Activated gamma-delta T cell treated with anti-CD3 and anti-CD28 coated beads, Interleukin-2, amount 50 U/mL, for 16 hours (primary cell): Measurements from ENCODE around the gene NT5DC1.

ENCODE experiments used
- DNase-seq: peaks from one replicate; pipeline ENCODE4 v3.0.0-alpha.2; 2020; ENCODE audit warnings: low read depth

Gene NT5DC1

DNA sequence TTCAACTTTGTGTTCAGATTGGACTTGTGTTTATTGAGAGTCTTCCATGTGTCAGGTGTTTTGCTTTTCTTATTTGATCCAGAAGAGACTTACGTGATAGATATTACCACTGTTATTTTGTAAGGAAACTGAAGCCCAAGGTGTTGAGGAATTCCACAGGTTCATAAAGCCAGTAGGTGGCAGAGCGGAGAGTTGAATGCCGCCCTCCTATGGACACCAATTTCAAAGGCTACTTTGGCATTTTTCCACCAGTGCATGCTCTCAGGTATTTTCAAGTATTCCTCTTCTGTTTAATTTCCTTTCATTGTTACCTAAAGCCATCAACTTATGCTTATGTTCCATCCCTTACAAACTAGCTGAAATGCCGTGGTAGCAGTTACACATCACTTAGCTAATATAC is 39.3 kb downstream of the NT5DC1 start:
- DNase-seq, result no peak

DNA sequence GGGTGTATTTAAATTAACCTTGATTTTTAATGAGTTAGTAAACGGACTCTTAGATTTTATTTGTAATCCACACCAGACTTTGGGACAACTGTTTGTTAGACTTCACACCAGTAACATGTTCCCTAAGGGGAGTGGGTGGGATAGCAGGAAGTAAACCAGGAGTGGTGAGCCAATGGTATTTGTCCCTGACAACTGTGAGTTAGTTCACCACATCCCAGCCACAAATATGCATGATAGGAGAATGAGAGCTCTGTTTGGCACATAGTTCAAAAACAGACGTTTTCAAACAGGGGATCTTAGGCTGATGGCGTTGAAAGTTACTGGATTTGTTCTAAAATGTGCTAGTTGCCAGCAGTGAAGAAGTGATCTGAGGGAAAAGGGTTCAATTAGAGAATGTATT is 44.0 kb downstream of the NT5DC1 start:
- no peak for DNase-seq

DNA sequence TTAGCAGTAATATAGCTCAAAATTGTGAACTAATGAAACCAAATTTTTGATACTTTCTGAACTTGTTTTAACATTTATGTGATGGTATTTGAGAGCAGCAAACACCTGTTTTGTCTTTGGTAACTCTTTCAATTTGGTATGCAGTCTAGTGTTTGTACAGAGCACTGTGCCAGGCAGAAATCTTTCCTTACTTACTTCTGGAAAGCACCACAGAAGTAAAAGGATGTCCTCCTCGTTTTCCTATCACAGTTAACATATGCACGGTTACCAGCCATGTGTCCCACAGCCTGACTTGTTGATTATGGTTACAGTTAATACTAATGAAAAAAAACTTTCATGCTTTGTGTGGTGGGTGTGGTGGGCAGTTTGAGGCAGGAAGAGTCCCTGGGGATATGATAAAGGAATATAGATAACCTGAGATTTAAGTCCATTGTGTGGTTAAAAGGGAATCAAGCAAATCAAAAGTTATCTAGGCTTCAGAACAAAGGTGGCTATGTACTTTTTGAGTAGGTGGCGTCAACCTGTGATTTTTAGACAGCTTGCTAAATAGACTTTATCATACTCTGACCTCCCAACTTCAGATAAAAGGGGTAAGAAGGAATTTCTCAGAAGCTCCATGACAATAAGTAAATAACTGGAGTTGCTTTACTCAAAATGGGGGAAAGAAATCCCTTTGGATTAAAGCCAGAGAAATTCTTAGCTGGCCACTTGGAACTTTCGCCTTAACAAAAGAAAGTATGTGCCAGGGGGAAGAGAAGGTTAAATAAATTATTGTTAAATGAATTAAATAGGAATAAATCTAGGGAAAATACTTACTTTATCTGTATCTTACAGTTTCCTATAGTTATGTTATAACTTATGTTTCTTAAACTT is 45.4 kb downstream of the NT5DC1 start:
- DNase-seq, result no peak

DNA sequence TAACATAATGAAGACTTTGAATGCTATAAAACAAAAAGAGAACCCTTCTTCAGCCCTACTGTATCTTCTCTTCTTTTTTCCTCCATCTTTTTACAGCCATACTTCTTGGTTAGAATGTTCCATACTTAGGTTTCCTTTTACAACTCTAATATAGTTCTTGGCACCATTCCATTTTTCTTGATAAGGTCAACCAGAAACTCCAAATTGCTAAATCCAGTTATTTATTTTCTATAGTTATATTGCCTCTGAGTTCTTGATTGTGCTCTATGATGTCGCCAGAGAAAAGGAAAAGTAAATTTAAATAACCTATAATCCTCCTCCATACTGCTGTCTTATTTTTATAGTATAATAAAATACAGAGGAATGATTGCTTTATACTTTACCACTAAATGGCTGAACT is 52.0 kb downstream of the NT5DC1 start:
- no peak for DNase-seq

DNA sequence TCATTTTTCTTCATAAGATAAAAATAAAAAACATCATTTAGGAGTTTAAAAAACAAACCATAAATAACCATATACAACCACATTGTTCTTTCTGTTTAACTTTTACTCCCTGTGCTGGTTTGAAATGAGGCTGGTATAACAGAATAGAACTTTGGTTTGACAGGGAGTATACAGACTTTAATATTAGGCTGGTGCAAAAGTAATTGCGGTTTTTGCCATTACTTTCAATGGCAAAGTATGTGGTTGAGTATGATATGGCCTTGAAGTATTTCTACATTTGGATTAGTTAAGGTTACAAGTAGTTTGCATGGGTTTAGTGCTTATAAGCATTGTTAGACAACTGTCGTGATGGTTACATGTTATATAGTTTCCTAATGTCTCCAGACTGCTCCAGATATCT is 54.2 kb downstream of the NT5DC1 start:
- DNase-seq, result no peak

DNA sequence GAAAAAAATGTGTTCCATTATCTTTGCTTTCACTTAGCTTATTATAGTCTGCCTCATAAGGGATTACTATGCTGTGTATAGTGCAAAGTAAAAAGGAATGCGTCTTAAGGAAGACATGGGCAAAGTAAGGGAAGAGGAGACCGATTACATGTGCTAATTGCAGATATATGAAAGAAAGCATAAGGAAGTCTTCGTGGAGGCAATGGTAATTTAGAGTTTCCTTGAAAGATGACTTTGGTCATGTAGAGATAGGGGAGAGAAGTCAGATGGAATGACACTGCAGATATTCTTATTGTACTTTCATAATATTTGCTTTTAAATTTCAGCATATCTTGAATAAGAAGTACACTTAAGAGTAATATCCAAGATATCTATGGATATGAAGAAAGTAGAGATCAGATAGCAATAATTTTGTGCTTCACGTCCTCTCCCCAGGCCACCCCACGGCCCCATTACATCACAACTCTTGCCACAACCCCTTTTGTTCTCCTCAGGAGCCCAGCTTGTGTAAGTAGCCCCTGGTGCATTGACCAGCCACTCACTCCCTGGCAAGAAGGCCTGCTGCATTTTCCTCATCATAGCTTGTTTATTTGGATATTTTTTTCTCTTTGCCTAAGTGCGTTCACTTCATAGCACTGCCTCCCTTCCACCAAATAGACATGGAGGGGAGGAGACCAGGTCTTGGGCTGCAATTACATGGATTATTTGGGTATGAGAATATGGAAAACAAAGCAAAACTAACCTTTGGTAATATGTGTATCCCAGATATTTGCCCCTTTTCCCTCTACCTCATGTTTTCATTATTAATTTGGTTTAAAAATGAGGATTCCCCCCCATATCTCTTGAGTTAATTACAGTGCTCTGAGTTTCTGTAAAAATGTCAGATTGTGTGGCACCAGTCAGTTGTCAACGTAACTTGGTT is 56.0 kb downstream of the NT5DC1 start:
- DNase-seq, result no peak

DNA sequence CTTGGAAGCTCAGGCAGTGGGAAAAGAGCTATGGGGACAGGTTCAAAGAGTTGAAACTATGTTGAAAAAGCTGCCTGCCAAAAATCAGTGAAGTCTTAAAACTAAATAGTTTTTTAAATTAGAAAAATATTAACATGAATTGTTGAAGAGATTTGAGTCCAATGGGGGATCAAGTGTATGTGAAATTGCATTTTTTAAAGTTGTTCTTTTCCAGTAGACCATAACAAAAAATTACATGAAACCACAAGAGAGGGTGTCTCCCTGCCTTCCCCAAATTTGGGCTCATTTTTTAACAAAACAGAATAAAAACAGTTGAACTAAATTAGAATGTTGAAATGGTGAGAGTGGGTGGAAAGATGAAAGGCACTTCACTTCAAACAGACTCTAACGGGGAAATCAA is 56.7 kb downstream of the NT5DC1 start:
- DNase-seq, result no peak

DNA sequence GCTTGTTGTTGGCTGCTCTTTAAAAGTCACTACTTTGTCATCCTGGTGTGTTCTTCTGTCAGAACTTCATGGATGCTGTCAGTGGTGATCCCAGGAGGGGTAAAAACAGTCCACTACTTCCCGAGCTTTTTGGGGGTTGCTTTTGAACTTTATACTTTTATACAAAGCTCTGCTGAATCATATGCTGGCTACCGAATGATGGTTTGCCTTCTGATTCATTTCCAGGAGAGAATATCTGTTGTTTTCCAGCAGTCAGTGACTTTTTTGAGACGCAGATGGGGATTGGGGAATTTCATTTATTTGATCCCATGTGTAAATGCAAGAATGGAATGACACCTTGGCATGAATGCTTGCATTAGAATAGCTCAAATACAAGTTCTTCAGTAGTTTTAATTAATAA is 58.0 kb downstream of the NT5DC1 start:
- DNase-seq, result no peak

DNA sequence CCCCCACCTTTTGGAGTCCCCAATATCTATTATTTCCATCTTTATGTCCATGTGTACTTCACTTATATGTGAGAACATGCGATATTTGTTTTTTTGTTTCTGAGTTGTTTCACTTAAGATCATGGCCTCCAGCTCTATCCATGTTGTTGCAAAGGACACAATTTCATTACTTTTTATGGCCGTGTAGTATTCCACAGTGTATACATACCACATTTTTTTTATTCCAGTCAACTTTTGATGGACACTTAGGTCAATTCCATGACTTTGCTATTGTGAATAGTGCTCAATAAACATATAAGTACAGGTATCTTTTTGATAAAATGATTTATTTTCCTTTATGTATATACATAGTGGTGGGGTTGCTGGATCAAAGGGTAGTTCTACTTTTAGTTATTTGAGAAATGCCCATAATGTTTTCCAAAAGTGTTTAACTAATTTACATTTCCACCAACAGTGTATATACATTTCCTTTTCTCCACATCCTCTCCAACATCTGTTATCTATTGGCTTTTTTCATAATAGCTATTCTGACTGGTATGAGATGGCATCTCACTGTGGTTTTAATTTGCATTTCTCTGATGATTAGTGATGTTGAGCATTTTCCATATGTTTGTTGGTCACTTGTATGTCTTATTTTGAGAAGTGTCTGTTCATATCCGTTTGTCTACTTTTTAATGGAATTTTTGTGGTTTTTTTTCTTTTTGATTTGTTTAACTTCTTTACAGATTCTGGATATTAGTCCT is 59.3 kb downstream of the NT5DC1 start:
- no peak for DNase-seq

DNA sequence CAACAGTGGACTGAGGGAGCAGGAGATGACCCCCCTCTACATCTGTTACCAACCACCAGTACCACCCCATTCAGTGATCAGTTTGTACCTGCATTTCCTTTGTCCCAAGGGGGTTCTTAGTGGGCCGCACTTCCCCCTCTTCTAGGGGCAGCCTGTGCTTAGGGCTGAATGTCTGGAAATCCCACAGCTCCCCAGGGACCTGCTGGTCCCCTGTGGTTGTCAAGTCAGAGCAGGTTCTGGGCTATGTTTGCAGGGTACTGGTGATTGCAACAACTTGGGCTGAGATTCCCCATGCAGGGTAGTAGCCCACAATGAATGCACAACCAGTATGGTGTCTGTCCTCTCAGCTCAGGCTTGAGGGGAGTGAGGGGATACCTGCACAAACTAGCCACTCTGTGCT is 64.9 kb downstream of the NT5DC1 start:
- no peak for DNase-seq

DNA sequence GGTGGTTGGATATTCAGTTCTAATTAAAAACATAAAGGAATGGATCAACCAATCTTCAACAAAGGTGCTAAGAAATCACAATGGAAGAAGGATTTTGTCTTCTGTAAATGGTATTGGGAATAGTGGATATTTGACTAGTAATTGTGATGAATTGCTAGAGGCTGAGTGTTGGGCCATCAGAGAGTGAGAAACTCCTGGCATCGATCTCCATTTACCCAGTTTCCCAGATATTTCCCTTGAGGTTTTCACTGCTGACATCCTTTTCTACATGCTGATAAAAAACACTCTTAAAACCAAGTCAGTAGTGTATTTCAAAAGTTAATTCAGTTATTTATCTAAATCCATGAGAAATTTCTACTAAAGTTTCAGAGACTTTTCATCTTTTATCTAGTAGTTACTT is 65.7 kb downstream of the NT5DC1 start:
- DNase-seq, result no peak

DNA sequence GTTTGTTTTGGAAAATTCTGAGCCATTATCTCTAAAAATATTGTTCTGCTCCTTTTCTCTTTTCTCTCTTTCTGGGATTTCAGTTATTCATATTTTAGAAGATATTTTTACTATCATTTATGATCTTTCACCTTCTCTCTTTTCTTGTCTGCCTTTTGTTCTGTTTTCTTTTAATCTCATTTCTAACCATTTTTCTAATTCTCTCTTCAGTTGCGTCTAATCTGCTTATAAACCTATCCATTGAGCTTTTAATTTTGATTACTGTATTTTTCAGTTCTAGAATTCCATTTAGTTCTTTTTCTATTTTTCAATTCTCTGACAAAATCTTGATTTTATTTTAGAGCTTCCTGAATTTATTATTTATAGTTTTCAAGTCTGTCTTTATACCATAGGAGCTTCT is 67.5 kb downstream of the NT5DC1 start:
- DNase-seq, result no peak

DNA sequence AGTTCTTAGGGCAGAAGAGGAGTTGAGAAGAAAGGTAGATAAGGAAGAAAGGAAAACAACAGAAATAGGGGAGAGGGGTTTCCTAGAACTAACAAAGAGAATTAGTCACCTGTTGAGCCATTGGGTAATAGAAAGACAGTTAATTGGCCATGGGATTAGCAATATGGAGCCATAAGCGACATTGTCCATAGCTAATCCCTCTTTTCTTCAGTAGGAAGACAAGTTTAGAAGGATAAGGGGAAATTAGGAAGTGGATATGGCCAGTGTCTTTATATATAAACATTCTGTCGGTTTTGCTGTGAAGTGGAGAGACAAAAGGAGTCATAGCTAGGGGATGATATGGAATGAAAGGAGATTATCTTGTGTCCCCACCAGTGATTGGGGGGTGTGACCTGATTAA is 69.2 kb downstream of the NT5DC1 start:
- no peak for DNase-seq

DNA sequence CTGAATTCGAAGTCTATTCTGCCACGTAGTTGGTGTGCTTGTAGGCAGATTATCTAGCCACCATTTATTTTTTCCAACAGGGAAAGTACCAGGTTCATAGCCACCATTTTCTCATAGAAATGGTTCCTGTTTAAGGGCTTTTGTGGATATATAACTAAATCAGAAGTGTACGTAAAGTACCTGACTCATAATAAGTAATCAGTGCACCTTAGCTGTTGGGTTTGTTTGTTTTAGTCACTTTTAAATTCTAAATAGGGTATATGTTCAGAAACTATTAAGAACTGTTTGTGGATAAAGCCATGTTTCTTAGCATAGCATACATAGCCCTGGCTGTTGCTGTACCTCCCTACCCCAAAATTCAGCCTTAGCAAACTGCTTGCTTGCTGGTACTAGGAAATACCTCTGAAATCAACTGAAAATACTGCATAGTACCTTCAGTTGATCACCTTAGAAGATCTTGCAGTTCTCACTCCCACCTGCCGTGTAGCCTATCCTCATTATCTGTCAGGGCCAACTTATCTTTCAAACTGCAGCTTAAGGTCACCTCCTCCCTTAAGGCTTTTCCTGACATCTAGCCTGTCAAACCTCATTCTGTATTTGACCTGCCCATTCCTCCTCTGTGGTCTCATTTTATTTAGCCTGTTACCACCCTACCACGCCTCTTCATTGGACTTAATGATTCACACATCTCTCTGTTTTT is 69.9 kb downstream of the NT5DC1 start:
- no peak for DNase-seq

DNA sequence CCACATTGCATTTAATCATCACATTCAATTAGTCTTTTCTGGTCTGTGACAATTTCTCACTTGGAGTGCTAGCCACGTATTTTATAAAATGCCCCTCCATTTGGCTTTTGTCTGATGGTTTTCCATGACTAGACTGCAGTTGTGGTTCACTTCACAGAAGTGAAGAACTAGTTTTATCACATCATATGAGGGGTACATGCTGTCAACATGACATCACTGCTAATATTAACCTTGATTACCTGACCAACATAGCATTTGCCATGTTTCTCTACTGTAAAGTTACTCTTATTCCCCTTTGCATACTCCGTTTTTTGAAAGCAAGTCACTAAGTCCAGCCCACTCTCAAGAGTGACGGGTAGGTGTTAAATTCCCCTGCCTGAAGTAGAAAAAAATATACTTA is 73.3 kb downstream of the NT5DC1 start:
- DNase-seq, result no peak

DNA sequence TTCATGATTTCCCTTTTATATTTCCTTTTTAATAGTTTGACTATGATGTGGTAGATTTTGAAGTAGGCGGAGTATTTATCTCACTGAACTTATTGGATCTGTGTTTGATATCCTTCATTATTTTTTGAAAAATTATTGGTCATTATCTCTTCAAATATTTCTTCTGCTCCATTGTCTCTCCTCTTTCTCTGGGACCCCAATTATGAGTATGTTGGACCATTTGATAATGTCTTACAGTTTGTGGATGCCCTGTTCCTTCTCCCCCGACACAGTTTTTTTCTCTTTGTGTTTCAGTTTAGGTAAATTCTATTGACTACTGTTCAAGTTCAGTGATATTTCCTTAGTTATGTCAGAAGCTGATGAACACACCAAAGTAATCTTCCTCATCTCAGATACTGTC is 74.7 kb downstream of the NT5DC1 start:
- DNase-seq, result no peak

DNA sequence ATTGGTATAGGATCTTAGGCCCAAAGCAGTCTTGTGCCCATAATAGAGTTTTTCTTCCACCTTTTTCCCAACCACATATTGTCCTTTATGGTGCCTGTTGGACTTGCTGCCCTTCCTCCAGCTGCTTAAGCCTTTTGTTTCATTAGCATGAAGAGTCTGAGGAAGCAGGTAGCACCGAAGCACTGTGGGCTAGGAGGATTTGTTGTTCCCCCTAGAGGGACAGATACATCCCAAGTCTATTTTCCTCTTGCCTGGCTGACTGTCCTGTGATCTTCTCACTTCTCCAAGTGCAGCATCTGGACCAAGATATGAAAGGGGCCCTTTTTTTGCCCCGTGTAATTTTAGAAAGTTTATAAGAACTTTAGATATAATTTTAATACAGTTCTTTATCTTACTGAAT is 75.9 kb downstream of the NT5DC1 start:
- no peak for DNase-seq

DNA sequence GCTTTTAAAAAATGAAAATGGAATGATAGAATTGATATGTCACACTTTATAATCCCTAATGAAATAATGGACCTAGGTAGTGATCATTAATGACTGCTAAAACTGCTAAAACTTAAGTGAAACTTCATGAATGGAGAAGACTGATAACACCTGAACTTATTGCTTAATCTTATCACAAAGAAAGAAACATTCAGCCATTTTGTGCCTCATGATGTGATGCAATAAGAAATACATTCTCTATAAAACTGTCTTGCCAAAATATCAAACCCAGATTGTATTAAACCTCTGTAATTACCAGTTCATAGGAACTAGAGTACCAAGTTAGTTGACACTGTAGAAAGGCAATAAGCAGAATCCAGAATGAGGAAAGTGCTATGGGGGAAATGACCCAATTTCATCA is 79.7 kb downstream of the NT5DC1 start:
- DNase-seq, result no peak

DNA sequence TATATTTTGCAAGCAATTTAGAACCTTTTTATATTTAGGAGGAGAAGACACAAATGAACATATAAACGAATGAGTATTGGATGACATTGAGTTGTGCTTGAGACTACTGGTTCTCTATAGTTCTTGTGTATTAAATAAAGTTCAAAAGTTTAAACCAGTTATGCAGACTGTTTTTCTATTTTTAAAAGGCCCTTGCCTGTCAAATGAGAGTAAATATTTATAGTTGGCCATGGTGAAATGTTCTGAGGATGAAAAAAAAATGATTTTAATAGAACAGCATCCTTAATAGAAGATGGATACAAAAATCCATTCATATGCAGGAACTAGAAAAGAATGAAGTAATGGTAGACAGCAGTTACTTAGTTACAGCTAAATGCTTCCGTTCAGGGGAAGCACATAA is 88.8 kb downstream of the NT5DC1 start:
- DNase-seq, result no peak

DNA sequence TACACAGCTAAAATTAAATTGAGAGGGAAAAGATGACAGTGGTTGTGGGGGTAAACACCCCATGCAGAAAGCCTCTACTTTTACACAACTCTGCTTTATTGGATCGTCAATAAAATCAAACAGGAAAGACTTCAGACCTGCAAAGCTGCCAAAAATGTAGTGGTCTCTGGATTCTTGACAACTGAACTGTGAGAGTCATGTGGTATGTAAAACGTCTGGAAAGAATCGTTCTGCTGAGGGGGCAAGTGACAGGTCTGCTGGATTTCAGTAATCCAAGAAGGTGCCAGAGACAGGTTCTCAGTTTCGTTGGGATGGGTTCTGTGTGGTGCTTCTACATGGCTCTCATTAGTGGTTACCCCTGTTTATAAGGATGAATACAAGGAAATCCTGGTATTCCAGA is 89.9 kb downstream of the NT5DC1 start:
- no peak for DNase-seq

DNA sequence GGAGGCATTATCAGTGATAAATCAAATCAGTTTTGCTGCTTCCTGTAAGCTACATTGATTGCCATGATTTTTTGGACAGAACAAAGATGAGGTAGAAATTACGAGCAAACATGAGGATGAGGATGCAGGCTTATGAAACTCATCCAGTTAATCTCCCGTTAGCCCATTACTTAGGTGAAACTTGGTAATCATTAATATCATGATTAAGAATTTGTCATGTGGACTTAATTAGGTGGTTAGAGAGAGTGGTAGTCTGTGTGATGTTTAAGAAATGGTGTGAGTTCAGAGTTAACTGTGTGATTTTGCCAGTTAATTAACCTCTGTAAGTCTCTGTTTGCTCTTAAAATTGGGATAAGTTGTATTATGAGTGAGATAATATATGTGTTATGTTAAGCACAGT is 91.2 kb downstream of the NT5DC1 start:
- no peak for DNase-seq

DNA sequence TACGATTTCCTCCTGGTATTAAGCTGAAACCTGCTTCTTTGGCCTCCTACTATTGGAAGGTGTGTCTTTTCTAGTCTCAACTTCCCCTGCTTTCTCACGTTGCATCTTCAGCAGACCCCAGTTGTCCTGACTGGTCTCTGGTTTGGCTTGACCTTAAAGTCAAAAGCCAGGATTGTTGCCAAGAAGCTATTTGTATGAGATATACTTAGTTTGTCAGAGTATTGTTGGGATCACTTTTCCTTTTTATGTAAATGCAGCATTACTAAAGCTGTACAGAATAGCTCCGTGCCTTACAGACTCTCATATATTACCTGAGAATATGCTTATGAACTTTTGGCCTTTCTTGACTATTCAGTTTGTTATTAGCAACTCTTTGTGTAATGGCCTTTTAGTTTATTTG is 92.1 kb downstream of the NT5DC1 start:
- DNase-seq, result no peak
